ENCODE measurements around the gene USP13. TPM values are rescaled to one million over a fixed set of nuclear protein-coding genes. Genes with fewer than 3 reads are reported as not detected.

Gene USP13, protein sequence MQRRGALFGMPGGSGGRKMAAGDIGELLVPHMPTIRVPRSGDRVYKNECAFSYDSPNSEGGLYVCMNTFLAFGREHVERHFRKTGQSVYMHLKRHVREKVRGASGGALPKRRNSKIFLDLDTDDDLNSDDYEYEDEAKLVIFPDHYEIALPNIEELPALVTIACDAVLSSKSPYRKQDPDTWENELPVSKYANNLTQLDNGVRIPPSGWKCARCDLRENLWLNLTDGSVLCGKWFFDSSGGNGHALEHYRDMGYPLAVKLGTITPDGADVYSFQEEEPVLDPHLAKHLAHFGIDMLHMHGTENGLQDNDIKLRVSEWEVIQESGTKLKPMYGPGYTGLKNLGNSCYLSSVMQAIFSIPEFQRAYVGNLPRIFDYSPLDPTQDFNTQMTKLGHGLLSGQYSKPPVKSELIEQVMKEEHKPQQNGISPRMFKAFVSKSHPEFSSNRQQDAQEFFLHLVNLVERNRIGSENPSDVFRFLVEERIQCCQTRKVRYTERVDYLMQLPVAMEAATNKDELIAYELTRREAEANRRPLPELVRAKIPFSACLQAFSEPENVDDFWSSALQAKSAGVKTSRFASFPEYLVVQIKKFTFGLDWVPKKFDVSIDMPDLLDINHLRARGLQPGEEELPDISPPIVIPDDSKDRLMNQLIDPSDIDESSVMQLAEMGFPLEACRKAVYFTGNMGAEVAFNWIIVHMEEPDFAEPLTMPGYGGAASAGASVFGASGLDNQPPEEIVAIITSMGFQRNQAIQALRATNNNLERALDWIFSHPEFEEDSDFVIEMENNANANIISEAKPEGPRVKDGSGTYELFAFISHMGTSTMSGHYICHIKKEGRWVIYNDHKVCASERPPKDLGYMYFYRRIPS
- 12.4 and 23.4 TPM in 2 replicates for total RNA-seq

DNA sequence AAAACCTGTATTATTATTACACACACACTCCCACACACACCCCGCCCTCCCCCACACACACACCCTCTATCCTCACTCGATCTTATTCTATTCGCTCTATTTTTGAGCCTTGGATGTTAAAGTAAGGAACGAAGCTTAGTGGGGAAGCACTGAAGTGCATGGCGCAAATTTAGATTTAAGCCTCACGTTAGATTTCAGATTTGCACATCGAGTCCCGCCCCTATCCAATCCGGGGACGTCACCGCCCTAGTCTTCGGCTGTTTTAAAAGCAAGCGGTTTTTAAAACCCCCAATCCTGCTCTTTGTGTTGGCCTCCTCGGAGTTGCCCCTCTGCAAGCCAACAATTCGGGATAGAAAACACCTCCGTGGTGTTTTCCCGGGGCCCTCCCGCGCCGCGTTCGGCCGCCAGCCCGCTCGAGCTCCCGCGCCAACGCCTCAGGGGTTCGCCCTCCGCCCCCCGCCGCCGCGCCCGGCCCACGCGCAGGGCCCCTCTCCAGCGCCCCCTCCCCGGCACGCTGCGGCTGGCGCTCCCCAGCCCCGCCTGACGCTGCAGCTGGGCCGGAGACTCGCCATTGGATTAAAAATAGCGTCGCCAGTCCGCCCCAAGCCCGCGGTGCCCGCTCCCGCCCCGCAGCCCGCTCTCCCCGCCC is at the start of gene USP13:
Gene USP13, plus strand, starts transcription at position 594 of the 649 bp plus-strand sequence. CDS start 186 bp downstream, outside the sequence.

DNA sequence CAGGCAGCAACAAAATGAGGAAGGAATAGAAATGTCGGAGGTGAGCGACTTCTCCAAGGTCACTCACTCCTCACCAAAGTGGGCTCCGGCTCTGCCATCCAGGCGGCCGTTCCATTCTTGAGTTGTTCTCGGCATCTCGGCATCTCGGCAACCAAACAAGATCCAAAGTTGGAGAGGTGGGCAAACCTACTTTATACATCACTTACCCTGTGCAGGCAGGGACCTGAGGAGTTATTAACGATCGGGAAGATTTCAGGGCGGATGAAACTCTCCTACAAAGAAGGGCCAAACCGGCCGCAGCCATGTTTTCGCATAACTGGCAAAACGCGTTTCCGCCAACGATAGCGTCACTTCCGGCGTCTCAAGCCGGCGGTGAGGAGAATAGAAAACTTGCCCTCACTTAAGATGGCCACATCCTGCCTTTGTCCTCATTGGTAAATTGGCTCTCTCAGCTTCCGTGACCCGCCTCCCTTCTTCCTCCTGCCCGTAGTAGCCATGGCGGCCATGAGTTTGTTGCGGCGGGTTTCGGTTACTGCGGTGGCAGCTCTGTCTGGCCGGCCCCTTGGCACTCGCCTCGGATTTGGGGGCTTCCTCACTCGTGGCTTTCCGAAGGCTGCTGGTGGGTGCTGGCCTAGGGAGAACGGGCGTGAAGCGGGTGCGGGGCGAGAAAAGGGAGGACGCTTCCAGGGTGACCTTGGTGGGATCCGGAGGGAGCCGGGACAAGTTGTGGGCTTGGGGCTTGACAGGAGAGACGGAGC is 48.3 kb upstream of the USP13 start, which contains the start of the genes MRPL47 and NDUFB5:
Gene MRPL47, minus strand, starts transcription at position 318 of the 758 bp plus-strand sequence. Its CDS starts 14 bp downstream, at position 304.
Gene NDUFB5, plus strand, starts transcription at position 474 of the 758 bp plus-strand sequence. Its CDS starts 22 bp downstream, at position 496.

Other genes starting within 250 kb of the USP13 start
- gene GNB4, start 201.6 kb upstream of the USP13 start, total RNA-seq = 64.7 and 97.0 TPM in 2 replicates
- 41.5 and 86.0 TPM in 2 replicates for gene ACTL6A, start 90.1 kb upstream of the USP13 start, total RNA-seq
- gene MRPL47, start 48.4 kb upstream of the USP13 start, total RNA-seq = 22.7 and 38.8 TPM in 2 replicates
- gene NDUFB5, start 48.2 kb upstream of the USP13 start, total RNA-seq = 97.6 and 139 TPM in 2 replicates